Suprapubic skin (tissue), 4 donors: ENCODE data around the gene THRAP3.

Experiments used
- CTCF ChIP-seq, 2 donors: fragments of 200-600 bp in 1 of 2; fragments of 450-650 bp in 1 of 2; sonication (generic) in 1 of 2; IDR thresholded peaks; one replicate each; pipeline ENCODE4 v1.5.1; 2016 to 2019; ENCODE audit warnings: antibody characterized with exemption in 2 of 2, mild to moderate bottlenecking in 1 of 2, moderate library complexity in 1 of 2
- EP300 ChIP-seq: sonication (generic); formaldehyde crosslinking; IDR thresholded peaks from one replicate; pipeline ENCODE4 v1.6.1; 2017; ENCODE audit warnings: antibody characterized with exemption
- POLR2A ChIP-seq, 2 donors: fragments of 450-650 bp; IDR thresholded peaks; one replicate each; pipeline ENCODE4 v1.6.1; 2017; ENCODE audit warnings: antibody characterized with exemption in 2 of 2, mild to moderate bottlenecking in 2 of 2, moderate library complexity in 2 of 2
- POLR2AphosphoS5 ChIP-seq, 3 donors: sonication (generic); formaldehyde crosslinking; IDR thresholded peaks; one replicate each; pipeline ENCODE4 v1.6.1; 2017; ENCODE audit warnings: antibody characterized with exemption in 3 of 3

GRCh38 chr1:36309397-36309796 is 85.2 kb downstream of the THRAP3 start:
- TF ChIP-seq CTCF (IDR thresholded peaks at IDR 0.05) = no peak
- no peak for TF ChIP-seq POLR2AphosphoS5 (IDR thresholded peaks at IDR 0.05)
- no peak for TF ChIP-seq EP300
- no peak for TF ChIP-seq POLR2A (IDR thresholded peaks at IDR 0.05)
